Activated T-helper 17 cell treated with anti-CD3 and anti-CD28 coated beads, Interleukin-2, amount 50 U/mL, for 72 hours (primary cell): ENCODE data around the gene ZFAND4. TPM values are rescaled to one million over a fixed set of nuclear protein-coding genes. Genes with fewer than 3 reads are reported as not detected.
"Not testable (repeated sequence)": the region's sequence is repeated elsewhere in the genome, so short reads cannot be mapped to it uniquely, and the experiment has no call there.

Experiments
- ATAC-seq: fragments of 150-1000 bp; cut with Tn5 transposase; replicated peaks from 2 replicates; pipeline ENCODE4 v1.10.0; 2021; ENCODE audit warnings: mild to moderate bottlenecking, moderate library complexity
- H3K27ac Mint-ChIP-seq: one replicate; pipeline ENCODE4 v1.8.0; 2022; ENCODE audit warnings: mixed read lengths
- H3K27me3 Mint-ChIP-seq: one replicate; pipeline ENCODE4 v1.8.0; 2022; ENCODE audit warnings: mixed read lengths
- H3K36me3 Mint-ChIP-seq: one replicate; pipeline ENCODE4 v1.8.0; 2022; ENCODE audit warnings: low read depth, mild to moderate bottlenecking, mixed read lengths
- H3K4me1 Mint-ChIP-seq: one replicate; pipeline ENCODE4 v1.8.0; 2022; ENCODE audit warnings: mixed read lengths
- H3K4me3 Mint-ChIP-seq: one replicate; pipeline ENCODE4 v1.8.0; 2022; ENCODE audit warnings: mild to moderate bottlenecking, mixed read lengths
- H3K9me3 Mint-ChIP-seq: one replicate; pipeline ENCODE4 v1.8.0; 2022; ENCODE audit warnings: mixed read lengths
- total RNA-seq, 2 donors: library from RNA; stranded (reverse); gene quantifications; one replicate each; pipeline ENCODE4 v1.2.3, GENCODE V29; 2022

ZFAND4 gene
- total RNA-seq, 2 donors from 2014 or later = 7.2 to 16.4 TPM

DNA sequence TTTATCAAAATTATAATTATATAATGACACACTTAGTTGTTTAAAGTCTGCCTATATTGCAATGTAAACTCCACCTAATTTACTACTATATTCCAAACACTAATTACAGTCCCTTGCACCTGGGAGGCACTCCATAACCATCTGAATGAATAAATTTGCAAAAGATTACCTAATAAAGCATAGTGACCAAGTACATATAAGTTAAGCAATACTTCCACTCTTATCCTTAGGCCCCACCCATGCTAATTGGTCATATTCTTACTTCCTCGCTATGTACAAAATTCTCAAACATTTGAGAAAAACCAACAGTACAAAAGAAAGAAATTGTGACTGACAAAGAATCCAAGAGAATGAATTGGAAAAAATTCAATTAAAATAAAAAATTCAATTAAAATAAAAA lies 65.3 kb downstream of the ZFAND4 start:
- H3K4me3 Mint-ChIP-seq = no peak overlapping the region
- no peaks in the 10 kb centered on the region for H3K27me3 Mint-ChIP-seq
- no peaks in the 10 kb centered on the region for H3K4me1 Mint-ChIP-seq
- ATAC-seq = no peak
- H3K27ac Mint-ChIP-seq = no peak overlapping the region
- no peaks in the 10 kb centered on the region for H3K9me3 Mint-ChIP-seq
- H3K36me3 Mint-ChIP-seq = peaks cover 29% of the 10 kb centered on the region

DNA sequence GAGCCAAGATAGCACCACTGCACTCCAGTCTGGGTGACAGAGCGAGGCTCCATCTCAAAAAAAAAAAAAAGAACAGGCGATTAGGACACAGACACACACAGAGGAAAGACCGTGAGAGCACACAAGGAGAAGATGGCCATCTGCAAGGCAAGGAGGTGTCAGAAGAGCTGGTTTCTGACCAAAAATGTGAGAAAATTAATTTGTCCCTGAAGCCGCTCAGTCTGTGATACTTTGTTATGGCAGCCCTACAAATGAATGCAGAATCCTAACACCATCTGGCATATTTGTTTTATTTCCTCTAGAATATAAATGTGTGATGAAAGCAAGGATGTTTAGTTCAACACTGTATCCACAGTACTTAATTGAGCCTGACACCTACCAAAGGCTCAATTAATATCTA lies 69.7 kb downstream of the ZFAND4 start:
- Mint-ChIP-seq H3K27me3 (peaks cover 8% of the 10 kb centered on the region), H3K36me3 (no peaks in the 10 kb centered on the region), H3K9me3 (no peaks in the 10 kb centered on the region), H3K27ac (no peak overlapping the region), H3K4me1 (peaks cover 4% of the 10 kb centered on the region), H3K4me3 (no peak overlapping the region)
- ATAC-seq = no peak

DNA sequence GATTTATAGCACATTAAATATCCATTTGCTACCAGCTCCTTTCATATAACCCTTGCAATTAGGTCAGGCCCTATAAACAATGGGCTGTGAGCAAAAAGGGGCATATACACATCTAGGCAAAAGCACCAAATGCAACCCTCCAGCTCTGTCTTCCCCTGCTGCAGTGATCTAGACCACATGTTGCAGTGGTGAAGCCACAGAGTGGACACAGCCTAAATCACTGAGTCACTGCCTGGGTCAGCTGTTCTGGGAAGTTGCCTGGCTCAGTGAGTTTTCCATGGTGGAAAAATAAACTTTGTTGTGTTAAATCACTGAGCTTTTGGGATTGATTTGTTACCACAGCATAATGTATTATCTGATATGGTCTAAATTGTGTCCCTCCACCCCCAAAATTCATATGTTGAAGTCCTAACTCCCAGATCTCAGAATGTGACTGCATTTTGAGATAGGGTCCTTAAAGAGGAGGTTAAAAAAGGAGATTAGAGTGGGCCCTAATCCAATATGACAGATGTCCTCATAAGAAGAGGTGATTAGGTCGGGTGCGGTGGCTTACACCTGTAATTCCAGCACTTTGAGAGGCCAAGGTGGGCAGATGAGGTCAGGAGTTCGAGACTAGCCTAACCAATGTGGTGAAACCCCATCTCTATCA lies 70.4 kb downstream of the ZFAND4 start:
- Mint-ChIP-seq H3K27me3 (peaks cover 8% of the 10 kb centered on the region), H3K27ac (no peak overlapping the region), H3K4me1 (peaks cover 4% of the 10 kb centered on the region), H3K4me3 (no peak overlapping the region), H3K36me3 (no peaks in the 10 kb centered on the region), H3K9me3 (no peaks in the 10 kb centered on the region)
- no peak for ATAC-seq

DNA sequence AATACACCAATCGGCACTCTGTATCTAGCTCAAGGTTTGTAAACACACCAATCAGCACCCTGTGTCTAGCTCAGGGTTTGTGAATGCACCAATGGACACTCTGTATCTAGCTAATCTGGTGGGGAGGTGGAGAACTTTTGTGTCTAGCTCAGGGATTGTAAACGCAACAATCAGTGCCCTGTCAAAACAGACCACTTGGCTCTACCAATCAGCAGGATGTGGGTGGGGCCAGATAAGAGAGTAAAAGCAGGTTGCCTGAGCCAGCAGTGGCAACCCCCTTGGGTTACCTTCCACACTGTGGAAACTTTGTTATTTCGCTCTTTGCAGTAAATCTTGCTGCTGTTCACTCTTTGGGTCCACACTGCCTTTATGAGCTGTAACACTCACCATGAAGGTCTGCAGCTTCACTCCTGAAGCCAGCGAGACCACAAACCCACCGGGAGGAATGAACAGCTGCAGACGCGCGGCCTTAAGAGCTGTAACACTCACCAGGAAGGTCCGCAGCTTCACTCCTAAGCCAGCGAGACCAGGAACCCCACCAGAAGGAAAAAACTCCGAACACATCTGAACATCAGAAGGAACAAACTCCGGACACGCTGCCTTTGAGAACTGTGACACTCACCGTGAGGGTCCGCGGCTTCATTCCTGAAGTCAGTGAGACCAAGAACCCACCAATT lies 71.2 kb downstream of the ZFAND4 start:
- not testable (repeated sequence) for ATAC-seq, H3K27me3 Mint-ChIP-seq, H3K36me3 Mint-ChIP-seq, H3K9me3 Mint-ChIP-seq, H3K4me1 Mint-ChIP-seq, H3K27ac Mint-ChIP-seq, H3K4me3 Mint-ChIP-seq

DNA sequence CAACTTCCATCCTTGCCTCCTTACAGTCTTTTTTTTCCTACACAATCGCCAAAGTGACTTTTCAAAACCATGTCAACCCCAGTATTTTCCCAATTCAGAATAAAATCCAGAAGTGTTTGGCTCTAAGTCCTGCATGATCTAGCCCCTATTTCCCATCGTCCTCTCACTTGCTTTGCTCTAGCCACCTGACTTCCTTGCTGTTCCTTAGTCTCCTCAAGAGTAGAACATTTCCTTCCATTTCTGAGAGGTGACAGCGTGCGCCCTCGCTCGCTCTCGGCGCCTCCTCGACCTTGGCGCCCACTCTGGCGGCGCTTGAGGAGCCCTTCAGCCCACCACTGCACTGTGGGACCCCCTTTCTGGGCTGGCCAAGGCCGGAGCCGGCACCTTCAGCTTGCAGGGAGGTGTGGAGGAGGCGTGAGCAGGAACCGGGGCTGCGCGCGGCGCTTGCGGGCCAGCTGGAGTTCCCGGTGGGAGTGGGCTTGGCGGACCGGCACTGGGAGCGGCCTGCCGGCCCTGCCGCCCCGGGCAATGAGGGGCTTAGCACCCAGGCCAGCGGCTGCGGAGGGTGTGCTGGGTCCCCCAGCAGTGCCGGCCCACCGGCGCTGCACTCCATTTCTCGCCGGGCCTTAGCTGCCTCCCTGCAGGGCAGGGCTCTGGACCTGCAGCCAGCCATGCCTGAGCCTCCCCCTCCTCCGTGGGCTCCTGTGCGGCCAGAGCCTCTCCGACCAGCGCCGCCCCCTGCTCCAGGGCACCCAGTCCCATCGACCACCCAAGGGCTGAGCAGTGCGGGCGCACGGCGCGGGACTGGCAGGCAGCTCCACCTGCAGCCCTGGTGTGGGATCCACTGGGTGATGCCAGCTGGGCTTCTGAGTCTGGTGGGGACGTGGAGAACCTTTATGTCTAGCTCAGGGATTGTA lies 72.0 kb downstream of the ZFAND4 start:
- H3K4me1 Mint-ChIP-seq = not testable (repeated sequence)

DNA sequence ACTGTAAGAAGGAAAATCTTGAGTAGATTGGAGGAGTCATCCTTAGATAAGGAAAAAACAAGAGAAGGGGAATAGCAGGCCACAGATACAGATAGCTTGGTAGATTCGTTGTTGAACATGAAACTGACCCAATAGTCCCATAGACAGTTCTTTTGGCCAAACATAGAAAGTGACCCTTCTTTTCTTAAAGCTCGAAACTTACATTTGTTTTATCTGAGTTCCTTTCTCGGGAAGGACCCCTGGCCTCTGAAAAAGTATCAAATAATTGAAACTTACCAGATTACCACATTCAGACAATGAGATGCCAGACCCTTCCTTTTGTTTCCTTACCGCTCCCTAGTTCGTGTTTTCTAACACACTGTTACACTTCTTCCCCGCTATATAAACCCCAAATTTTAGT lies 72.9 kb downstream of the ZFAND4 start:
- peaks cover 4% of the 10 kb centered on the region for H3K4me1 Mint-ChIP-seq
- no peaks in the 10 kb centered on the region for H3K9me3 Mint-ChIP-seq
- ATAC-seq = no peak
- H3K36me3 Mint-ChIP-seq = peaks cover 4% of the 10 kb centered on the region
- H3K27me3 Mint-ChIP-seq = peaks cover 8% of the 10 kb centered on the region
- H3K27ac Mint-ChIP-seq = no peak overlapping the region
- H3K4me3 Mint-ChIP-seq = no peak overlapping the region

More for the DNA sequence above, 72.0 kb downstream of the ZFAND4 start:
- H3K27me3 Mint-ChIP-seq, H3K27ac Mint-ChIP-seq, ATAC-seq, H3K9me3 Mint-ChIP-seq, H3K36me3 Mint-ChIP-seq, H3K4me3 Mint-ChIP-seq: not testable (repeated sequence)

DNA sequence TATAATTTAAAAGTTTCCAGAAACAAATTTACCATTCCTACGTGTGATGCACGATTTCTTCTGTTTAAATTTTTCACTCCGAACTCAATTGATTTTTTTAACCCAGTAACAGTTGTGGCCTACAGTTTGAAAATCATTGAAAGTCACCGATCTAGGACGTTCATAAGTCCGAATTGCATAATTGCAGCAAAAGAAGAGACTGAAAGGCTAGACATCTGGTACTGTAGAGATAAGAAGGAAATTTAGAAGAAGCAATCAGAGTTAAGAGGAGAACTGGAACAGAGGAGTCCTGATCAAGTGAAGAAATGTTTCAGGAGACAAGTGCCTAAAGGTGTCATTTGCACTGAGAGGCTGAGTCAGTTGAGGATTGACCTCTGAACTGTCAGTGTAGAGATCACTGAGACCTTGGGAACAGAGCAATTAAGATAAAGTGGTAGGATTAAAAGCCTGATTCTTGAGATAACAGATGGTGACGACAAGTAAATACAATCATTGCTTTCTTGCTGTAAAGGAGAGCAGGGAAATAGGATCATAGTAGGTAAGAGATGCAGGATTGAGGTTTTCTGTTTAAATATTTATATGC lies 73.5 kb downstream of the ZFAND4 start:
- no peak overlapping the region for H3K4me3 Mint-ChIP-seq
- ATAC-seq = no peak
- peaks cover 4% of the 10 kb centered on the region for H3K36me3 Mint-ChIP-seq
- no peak overlapping the region for H3K27ac Mint-ChIP-seq
- peaks cover 8% of the 10 kb centered on the region for H3K27me3 Mint-ChIP-seq
- H3K4me1 Mint-ChIP-seq = peaks cover 4% of the 10 kb centered on the region
- no peaks in the 10 kb centered on the region for H3K9me3 Mint-ChIP-seq

DNA sequence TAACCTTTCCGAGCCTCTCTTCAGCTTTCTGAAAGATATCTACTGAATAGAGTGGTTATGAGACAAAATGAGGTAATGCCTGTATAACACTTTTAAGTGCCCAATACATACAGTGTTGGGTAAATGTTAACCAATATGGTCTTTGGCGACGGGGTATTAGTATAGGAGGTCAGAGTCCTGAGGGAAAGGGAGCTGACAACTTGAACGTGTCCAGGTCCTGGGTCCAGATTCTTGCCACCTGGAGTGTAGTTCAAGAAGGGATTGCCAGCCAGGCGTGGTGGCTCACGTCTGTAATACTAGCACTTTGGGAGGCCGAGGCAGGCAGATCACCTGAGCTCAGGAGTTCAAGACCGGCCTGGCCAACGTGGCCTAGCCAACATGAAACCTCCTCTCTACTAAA lies 76.0 kb downstream of the ZFAND4 start:
- Mint-ChIP-seq H3K9me3 (no peaks in the 10 kb centered on the region), H3K27ac (no peak overlapping the region), H3K4me3 (no peak overlapping the region), H3K4me1 (peaks cover 24% of the 10 kb centered on the region), H3K36me3 (peaks cover 4% of the 10 kb centered on the region), H3K27me3 (peaks cover 8% of the 10 kb centered on the region)
- no peak for ATAC-seq

DNA sequence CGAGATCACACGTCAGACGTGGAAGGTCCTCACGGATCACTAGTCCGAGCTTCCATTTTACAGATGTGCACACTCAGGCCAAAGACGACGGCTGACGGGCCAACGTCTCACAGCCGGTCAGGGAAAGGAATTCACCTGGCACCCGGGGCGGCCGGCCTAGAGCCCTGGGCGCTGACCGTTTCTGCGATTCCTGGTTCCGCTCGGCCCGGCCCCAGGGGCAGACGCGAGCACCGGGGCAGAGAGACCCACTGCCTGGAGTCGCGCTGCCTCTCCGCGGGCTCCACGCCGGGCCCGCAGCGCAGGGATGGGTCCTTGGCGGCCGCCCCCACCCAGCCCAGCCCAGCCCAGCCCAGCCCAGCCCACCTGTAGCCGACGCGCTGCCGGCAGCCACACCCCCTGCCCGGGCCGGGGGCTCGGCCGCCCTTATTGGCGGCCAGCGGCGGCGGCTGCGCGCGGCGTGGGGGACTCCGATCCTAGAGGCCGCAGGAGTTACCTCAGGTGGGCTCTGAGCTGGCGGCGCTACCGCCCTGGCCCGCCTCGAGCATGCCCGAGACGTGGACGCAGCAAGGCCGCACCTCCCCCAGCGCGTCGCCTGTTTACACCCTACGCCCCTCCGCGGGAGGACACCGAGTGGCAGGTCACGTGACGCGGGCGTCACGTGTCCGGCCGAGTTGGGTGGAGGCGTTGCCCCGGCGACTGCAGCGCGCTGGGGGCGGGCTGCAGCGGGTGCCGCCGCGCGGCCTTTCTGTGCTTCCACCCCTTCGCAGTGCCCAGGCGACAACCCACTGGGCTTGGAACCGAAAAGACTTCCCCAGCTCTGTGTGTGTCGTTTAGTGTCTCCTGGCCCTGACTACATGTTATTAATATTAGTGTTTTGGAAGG lies 78.1 kb downstream of the ZFAND4 start:
- ATAC-seq = peak; percentile 92
- Mint-ChIP-seq H3K27ac (peak overlapping the region; percentile 82), H3K27me3 (no peaks in the 10 kb centered on the region), H3K36me3 (peaks cover 14% of the 10 kb centered on the region), H3K4me1 (peaks cover 22% of the 10 kb centered on the region), H3K9me3 (no peaks in the 10 kb centered on the region), H3K4me3 (peak overlapping the region; percentile 82)

DNA sequence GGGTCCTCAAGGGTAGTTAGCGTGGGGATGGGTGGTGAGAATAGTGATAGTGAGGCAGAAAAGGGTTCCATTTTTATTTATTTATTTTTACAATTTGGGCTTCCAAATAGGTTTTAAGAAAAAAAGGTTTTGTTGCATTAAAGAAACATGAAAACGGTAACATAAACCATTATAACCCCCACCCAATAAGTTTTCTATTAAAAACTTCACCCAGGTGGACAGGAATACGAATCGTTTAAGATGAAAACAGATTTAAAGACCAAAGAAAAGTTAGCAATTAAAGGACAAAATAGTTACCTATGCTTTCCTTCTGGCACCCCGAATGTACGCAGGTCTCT lies 78.7 kb downstream of the ZFAND4 start:
- Mint-ChIP-seq H3K27ac (peak overlapping the region; percentile 35), H3K9me3 (no peaks in the 10 kb centered on the region), H3K4me3 (peak overlapping the region; percentile 82), H3K4me1 (peaks cover 22% of the 10 kb centered on the region), H3K36me3 (peaks cover 15% of the 10 kb centered on the region), H3K27me3 (no peaks in the 10 kb centered on the region)
- ATAC-seq = no peak

DNA sequence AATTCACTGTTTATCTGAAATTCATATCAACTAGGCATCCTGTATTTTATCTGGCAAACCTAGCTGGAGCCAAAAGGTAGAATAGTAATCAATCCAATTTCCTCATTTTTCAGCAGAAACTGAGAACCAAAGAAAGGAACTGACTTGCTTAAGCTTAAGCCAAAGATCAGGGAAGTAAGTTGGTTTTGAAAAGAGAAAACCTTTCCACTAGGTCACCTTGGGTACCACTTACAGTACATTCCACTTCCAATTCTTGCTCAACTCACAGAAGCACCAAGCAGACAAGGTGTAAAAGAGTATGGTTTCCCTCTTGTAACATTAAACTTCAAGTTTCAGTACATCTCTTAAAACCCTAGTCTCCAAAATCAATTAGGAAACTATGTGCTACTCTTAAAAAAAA lies 79.6 kb downstream of the ZFAND4 start:
- Mint-ChIP-seq H3K4me3 (peak overlapping the region; percentile 82), H3K36me3 (peaks cover 15% of the 10 kb centered on the region), H3K27me3 (no peaks in the 10 kb centered on the region), H3K27ac (peak overlapping the region; percentile 66), H3K9me3 (no peaks in the 10 kb centered on the region), H3K4me1 (peaks cover 22% of the 10 kb centered on the region)
- no peak for ATAC-seq

DNA sequence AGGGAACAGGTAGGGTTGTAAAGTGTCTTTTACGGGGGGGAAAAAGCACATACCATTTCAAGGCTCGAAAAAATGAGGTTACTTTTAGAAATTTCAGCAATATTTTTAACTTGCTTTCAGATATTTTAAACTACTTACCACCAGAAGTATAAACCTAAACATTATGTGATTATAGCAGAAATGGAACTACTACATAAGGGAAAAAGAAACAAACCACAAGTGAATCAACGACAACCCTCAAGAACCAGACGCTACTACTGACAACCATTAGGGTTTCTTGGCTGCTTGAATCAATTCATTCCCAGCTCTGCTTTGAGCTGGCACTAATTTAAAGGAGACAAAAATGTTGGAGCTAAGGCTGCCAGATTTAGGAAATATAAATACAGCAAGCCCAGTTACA lies 80.1 kb downstream of the ZFAND4 start:
- Mint-ChIP-seq H3K4me1 (peaks cover 22% of the 10 kb centered on the region), H3K36me3 (peaks cover 15% of the 10 kb centered on the region), H3K9me3 (no peaks in the 10 kb centered on the region), H3K4me3 (peak overlapping the region; percentile 82), H3K27ac (peak overlapping the region; percentile 66), H3K27me3 (no peaks in the 10 kb centered on the region)
- ATAC-seq = peak; percentile 28

DNA sequence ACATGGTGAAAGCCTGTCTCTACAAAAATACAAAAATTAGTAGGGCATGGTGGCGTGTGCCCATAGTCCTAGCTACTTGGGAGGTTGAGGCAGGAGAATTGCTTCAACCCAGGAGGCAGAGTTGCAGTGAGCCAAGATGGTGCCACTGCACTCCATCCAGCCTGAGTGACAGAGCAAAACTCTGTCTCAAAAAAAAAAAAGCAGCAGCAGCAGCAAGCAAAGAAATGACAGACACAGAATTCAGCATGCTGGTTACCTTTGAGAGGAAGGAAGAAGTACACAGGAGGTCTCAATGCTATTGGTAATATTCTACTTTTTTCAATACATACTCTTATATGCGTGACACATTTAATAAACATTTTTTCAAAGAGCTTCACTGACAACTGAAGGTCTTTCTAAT lies 81.3 kb downstream of the ZFAND4 start:
- Mint-ChIP-seq H3K9me3 (no peaks in the 10 kb centered on the region), H3K27me3 (no peaks in the 10 kb centered on the region), H3K4me1 (peaks cover 23% of the 10 kb centered on the region), H3K27ac (peak overlapping the region; percentile 3), H3K4me3 (no peak overlapping the region), H3K36me3 (peaks cover 15% of the 10 kb centered on the region)
- ATAC-seq = no peak

DNA sequence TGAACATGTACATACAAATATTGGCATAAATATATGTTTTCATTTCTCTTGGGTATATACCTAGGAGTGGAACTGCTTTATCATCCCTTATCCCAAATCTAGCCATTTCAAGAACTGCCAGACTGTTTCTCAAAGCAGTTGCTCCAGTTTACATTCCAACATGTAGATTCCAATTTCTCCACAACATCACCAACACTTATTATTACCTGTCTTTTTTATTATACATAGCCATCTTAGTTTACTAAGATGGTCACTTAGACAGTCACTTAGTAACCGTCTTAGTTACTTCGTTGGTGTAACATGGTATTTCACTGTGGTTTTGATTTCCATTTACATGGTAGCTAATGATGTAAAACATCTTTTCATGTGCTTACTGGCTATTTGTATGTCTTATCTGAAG lies 82.7 kb downstream of the ZFAND4 start:
- Mint-ChIP-seq H3K27me3 (no peaks in the 10 kb centered on the region), H3K9me3 (no peaks in the 10 kb centered on the region), H3K36me3 (peaks cover 13% of the 10 kb centered on the region), H3K4me1 (peaks cover 31% of the 10 kb centered on the region), H3K4me3 (no peak overlapping the region), H3K27ac (no peak overlapping the region)
- ATAC-seq = no peak
